Tibial artery (tissue), 4 donors: Measurements from ENCODE around the gene DHRS7.
A peak's percentile ranks its signal among the peaks of the same experiment; 100 is the strongest.

Experiments used
- DNase-seq, 2 donors: peaks; one replicate each; pipeline ENCODE4 v3.0.0-alpha.2; 2019
- H3K27ac ChIP-seq, 2 donors: fragments of 200-600 bp; sonication (generic) in 1 of 2; 1 replicate in 1 of 2; 2 replicates in 1 of 2; pipeline ENCODE4 v1.5.1; 2018 to 2019; ENCODE audit warnings: mild to moderate bottlenecking in 1 of 2
- H3K27me3 ChIP-seq, 2 donors: fragments of 200-600 bp; sonication (generic) in 1 of 2; one replicate each; pipeline versions ENCODE4 v1.5.1 to v1.6.0; 2016 to 2019
- H3K36me3 ChIP-seq, 3 donors: fragments of 200-600 bp; sonication (generic) in 2 of 3; one replicate each; pipeline ENCODE4 v1.5.1; 2016 to 2019; ENCODE audit warnings: mild to moderate bottlenecking in 2 of 3
- H3K4me1 ChIP-seq, 4 donors: fragments of 200-600 bp; sonication (generic) in 2 of 4; 1 replicate in 3 of 4; 2 replicates in 1 of 4; pipeline ENCODE4 v1.5.1; 2016 to 2019
- H3K4me3 ChIP-seq, 2 donors: fragments of 200-600 bp; sonication (generic) in 1 of 2; 1 replicate in 1 of 2; 2 replicates in 1 of 2; pipeline ENCODE4 v1.5.1; 2018 to 2019; ENCODE audit warnings: mild to moderate bottlenecking in 2 of 2
- H3K9me3 ChIP-seq, 3 donors: fragments of 200-600 bp; sonication (generic) in 1 of 3; one replicate each; pipeline ENCODE4 v1.5.1; 2016 to 2019
- CTCF ChIP-seq, 2 experiments: fragments of 200-600 bp in 1 of 2; fragments of 450-650 bp in 1 of 2; IDR thresholded peaks; one replicate each; pipeline ENCODE4 v1.5.1; 2017 to 2019; ENCODE audit warnings: antibody characterized with exemption in 2 of 2, mild to moderate bottlenecking in 1 of 2, moderate library complexity in 1 of 2
- intact Hi-C: fragments of 100-400 bp; cut with DNase I; formaldehyde crosslinking; loops from one replicate; pipeline ENCODE4 v1.15.0; 2023; ENCODE audit warnings: low total_unique reads

The DHRS7 gene

GRCh38 chr14:60189923-60190840 lies 25.0 kb upstream of the DHRS7 start:
- H3K4me1 ChIP-seq: no peaks in the 10 kb centered on the region
- H3K36me3 ChIP-seq: no peaks in the 10 kb centered on the region
- H3K27ac ChIP-seq: no peak overlapping the region
- DNase-seq: no peak
- intact Hi-C loops: no loop called here
- TF ChIP-seq CTCF (IDR thresholded peaks at IDR 0.05): no peak
- no peaks in the 10 kb centered on the region for H3K27me3 ChIP-seq
- H3K4me3 ChIP-seq: no peak overlapping the region
- H3K9me3 ChIP-seq: no peaks in the 10 kb centered on the region

- TF ChIP-seq CTCF (IDR thresholded peaks at IDR 0.05): no peak
These were observed 23.5 kb upstream of the DHRS7 start for GRCh38 chr14:60188696-60189095.

GRCh38 chr14:60188115-60188514 lies 22.9 kb upstream of the DHRS7 start:
- no peak for DNase-seq
- intact Hi-C loops: no loop called here
- TF ChIP-seq CTCF (IDR thresholded peaks at IDR 0.05): no peak
- H3K36me3 ChIP-seq: no peaks in the 10 kb centered on the region
- H3K4me1 ChIP-seq: peaks cover 0 to 7% (median 0%) of the 10 kb centered on the region in 4 donors
- H3K27me3 ChIP-seq: no peaks in the 10 kb centered on the region
- no peak overlapping the region for H3K27ac ChIP-seq
- H3K9me3 ChIP-seq: no peaks in the 10 kb centered on the region
- H3K4me3 ChIP-seq: no peak overlapping the region

More at GRCh38 chr14:60188696-60189095, 23.5 kb upstream of the DHRS7 start:
- Histone ChIP-seq H3K4me3 (no peak overlapping the region), H3K4me1 (peaks cover 0 to 5% (median 0%) of the 10 kb centered on the region in 4 donors), H3K27ac (no peak overlapping the region), H3K9me3 (no peaks in the 10 kb centered on the region), H3K36me3 (no peaks in the 10 kb centered on the region), H3K27me3 (no peaks in the 10 kb centered on the region)
- DNase-seq: no peak
- intact Hi-C loops: no loop called here

- no peak for DNase-seq
- Histone ChIP-seq H3K4me1 (peaks cover 0 to 7% (median 0%) of the 10 kb centered on the region in 4 donors), H3K4me3 (no peak overlapping the region), H3K9me3 (no peaks in the 10 kb centered on the region), H3K36me3 (no peaks in the 10 kb centered on the region), H3K27ac (no peak overlapping the region), H3K27me3 (no peaks in the 10 kb centered on the region)
- intact Hi-C loops: loop anchor here (2.0 kb wide), 1 partner anchor 120 kb away; no protein-coding TSS in a partner anchor
- TF ChIP-seq CTCF (IDR thresholded peaks at IDR 0.05): no peak
These were observed 19.8 kb upstream of the DHRS7 start for GRCh38 chr14:60184905-60185555.

GRCh38 chr14:60184146-60184904 lies 19.1 kb upstream of the DHRS7 start:
- Histone ChIP-seq H3K4me3 (peak overlapping the region; percentile 38 to 44), H3K27ac (no peak overlapping the region), H3K9me3 (no peaks in the 10 kb centered on the region), H3K4me1 (peaks cover 0 to 11% (median 2%) of the 10 kb centered on the region in 4 donors), H3K36me3 (no peaks in the 10 kb centered on the region), H3K27me3 (no peaks in the 10 kb centered on the region)
- no peak for DNase-seq
- intact Hi-C loops: loop anchor here (2.0 kb wide), 1 partner anchor 120 kb away; no protein-coding TSS in a partner anchor
- TF ChIP-seq CTCF (IDR thresholded peaks at IDR 0.05): peak; percentile 77 to 90
